IMR-90 (cell line): Measurements from ENCODE around the gene AQP12B.

Experiments used
- POLR2A ChIP-seq: IDR thresholded peaks from 2 replicates; pipeline ENCODE4 v1.6.1; 2012; ENCODE audit warnings: mild to moderate bottlenecking, low read depth, low read length
- RFX5 ChIP-seq: IDR thresholded peaks from 2 replicates; pipeline ENCODE4 v1.8.0; 2012; ENCODE audit warnings: low read depth, mild to moderate bottlenecking, low read length, moderate library complexity
- TF ChIP-seq, protein P1 (sequence below): conservative IDR thresholded peaks from 2 replicates; pipeline ENCODE4 v1.5.1; 2012; ENCODE audit warnings: mild to moderate bottlenecking, low read depth, low read length, improper control_type of control experiment

DNA sequence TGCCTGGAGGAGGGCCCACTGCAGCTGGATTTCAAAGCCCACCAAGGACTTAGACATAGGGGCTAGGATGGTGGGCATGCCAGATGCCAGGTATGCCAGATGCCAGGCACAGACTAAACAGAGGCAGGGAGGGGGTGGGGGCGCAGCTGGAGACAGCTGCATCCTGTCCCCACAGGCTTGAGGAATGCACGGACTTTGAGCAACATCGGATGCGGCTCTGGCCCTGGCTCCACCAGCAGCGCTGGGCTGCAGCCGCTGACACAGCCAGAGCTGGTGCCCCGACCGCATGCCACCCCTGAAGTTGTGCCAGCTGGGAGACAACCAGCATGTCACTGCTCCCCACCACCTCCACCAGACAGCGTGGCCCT, 48.5 kb upstream of the AQP12B start:
- TF ChIP-seq, protein P1, sequence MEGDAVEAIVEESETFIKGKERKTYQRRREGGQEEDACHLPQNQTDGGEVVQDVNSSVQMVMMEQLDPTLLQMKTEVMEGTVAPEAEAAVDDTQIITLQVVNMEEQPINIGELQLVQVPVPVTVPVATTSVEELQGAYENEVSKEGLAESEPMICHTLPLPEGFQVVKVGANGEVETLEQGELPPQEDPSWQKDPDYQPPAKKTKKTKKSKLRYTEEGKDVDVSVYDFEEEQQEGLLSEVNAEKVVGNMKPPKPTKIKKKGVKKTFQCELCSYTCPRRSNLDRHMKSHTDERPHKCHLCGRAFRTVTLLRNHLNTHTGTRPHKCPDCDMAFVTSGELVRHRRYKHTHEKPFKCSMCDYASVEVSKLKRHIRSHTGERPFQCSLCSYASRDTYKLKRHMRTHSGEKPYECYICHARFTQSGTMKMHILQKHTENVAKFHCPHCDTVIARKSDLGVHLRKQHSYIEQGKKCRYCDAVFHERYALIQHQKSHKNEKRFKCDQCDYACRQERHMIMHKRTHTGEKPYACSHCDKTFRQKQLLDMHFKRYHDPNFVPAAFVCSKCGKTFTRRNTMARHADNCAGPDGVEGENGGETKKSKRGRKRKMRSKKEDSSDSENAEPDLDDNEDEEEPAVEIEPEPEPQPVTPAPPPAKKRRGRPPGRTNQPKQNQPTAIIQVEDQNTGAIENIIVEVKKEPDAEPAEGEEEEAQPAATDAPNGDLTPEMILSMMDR: no peak
- TF ChIP-seq POLR2A (no peak), RFX5 (no peak)
